Endothelial cell of umbilical vein (primary cell): ENCODE measurements around the gene TENT5D. TPM values are rescaled to one million over a fixed set of nuclear protein-coding genes. Genes with fewer than 3 reads are reported as not detected.

Experiments
- BruUV-seq: library from RNA; stranded (reverse); fragments of 400-500 nt; replicated peaks from 2 replicates; lab custom pipeline; 2021; lab: Mats Ljungman, UMichigan
- CTCF ChIA-PET: fragments of 300-600, 350-600 bp; sonication (Branson Sonifier 250); formaldehyde crosslinking; loops from one replicate; lab custom pipeline; 2021; ENCODE audit warnings: antibody characterized with exemption, inconsistent platforms; lab: Charles Lee
- POLR2A ChIA-PET: fragments of 300-600, 350-600 bp; sonication (Branson Sonifier 250); formaldehyde crosslinking; loops from one replicate; lab custom pipeline; 2021; ENCODE audit warnings: antibody characterized with exemption, inconsistent platforms; lab: Charles Lee
- DNase-seq: peaks from one replicate; pipeline ENCODE4 v3.0.0-alpha.2; 2011; ENCODE audit warnings: low read depth, low spot score
- FAIRE-seq: peaks from 2 replicates; lab custom pipeline; 2011; peaks lifted over from hg19 to GRCh38; lab: Jason Lieb, UNC
- H2AFZ ChIP-seq: 2 replicates; pipeline ENCODE4 v1.6.0; 2012; ENCODE audit warnings: low read depth, low read length, control low read depth, inconsistent platforms
- H3K27ac ChIP-seq: 2 replicates; pipeline ENCODE4 v1.5.1; 2011; ENCODE audit warnings: low read depth, mild to moderate bottlenecking, control low read depth, low read length, moderate library complexity; ENCODE audit not compliant: insufficient read depth
- H3K27me3 ChIP-seq, 2 experiments: 2 replicates each; pipeline versions ENCODE4 v1.6.0 to v1.6.1; 2011; ENCODE audit warnings: low read length in 2 of 2, mixed read lengths in 1 of 2; ENCODE audit not compliant: control insufficient read depth in 2 of 2, insufficient read depth in 2 of 2
- H3K36me3 ChIP-seq, 2 experiments: 2 replicates in 1 of 2; 3 replicates in 1 of 2; pipeline ENCODE4 v1.5.1; 2011; ENCODE audit warnings: low read length in 2 of 2, mild to moderate bottlenecking in 1 of 2, moderate library complexity in 1 of 2; ENCODE audit not compliant: control insufficient read depth in 2 of 2, insufficient read depth in 2 of 2; ENCODE audit errors: extremely low read depth in 1 of 2
- H3K4me1 ChIP-seq: 3 replicates; pipeline ENCODE4 v1.5.1; 2011; ENCODE audit warnings: mild to moderate bottlenecking, low read length; ENCODE audit not compliant: control insufficient read depth, insufficient read depth; ENCODE audit errors: extremely low read depth
- H3K4me2 ChIP-seq: 2 replicates; pipeline ENCODE4 v1.6.1; 2011; ENCODE audit warnings: low read length, control low read depth, mixed read lengths; ENCODE audit not compliant: insufficient read depth
- H3K4me3 ChIP-seq, 3 experiments: fragments of 200-600 bp in 1 of 3; sonication (generic), shearing (Covaris generic) in 1 of 3; replicated peaks in 1 of 3; 2 replicates each; pipeline ENCODE4 v1.5.1; 2011 to 2016; ENCODE audit warnings: control low read depth in 3 of 3, low read length in 3 of 3, mild to moderate bottlenecking in 2 of 3, inconsistent platforms in 1 of 3, low read depth in 1 of 3, moderate library complexity in 1 of 3; ENCODE audit not compliant: insufficient read depth in 1 of 3
- H3K79me2 ChIP-seq: 2 replicates; pipeline ENCODE4 v1.6.0; 2012; ENCODE audit warnings: low read length, inconsistent platforms; ENCODE audit not compliant: control insufficient read depth, insufficient read depth
- H3K9ac ChIP-seq: replicated peaks from 2 replicates; pipeline ENCODE3; 2011; ENCODE audit warnings: low read length, control low read depth; ENCODE audit not compliant: insufficient read depth; ENCODE audit errors: extremely low read depth
- H3K9me1 ChIP-seq: replicated peaks from 3 replicates; pipeline ENCODE4 v1.6.0; 2011; ENCODE audit warnings: mild to moderate bottlenecking, low read length; ENCODE audit not compliant: control insufficient read depth, insufficient read depth; ENCODE audit errors: extremely low read depth
- H3K9me3 ChIP-seq: replicated peaks from 2 replicates; pipeline ENCODE4 v1.5.1; 2012; ENCODE audit warnings: low read length, inconsistent platforms; ENCODE audit not compliant: control insufficient read depth, insufficient read depth
- H4K20me1 ChIP-seq: replicated peaks from 2 replicates; pipeline ENCODE3; 2011; ENCODE audit warnings: mild to moderate bottlenecking, low read length; ENCODE audit not compliant: control insufficient read depth, insufficient read depth; ENCODE audit errors: extremely low read depth
- EZH2 ChIP-seq: IDR thresholded peaks from 2 replicates; pipeline ENCODE4 v1.6.1; 2012; ENCODE audit warnings: borderline replicate concordance, low read depth, mild to moderate bottlenecking, moderate library complexity, low read length, inconsistent platforms; ENCODE audit not compliant: severe bottlenecking
- FOS ChIP-seq: IDR thresholded peaks from 2 replicates; pipeline ENCODE4 v1.6.1; 2011; ENCODE audit warnings: mild to moderate bottlenecking, low read length, moderate library complexity, borderline replicate concordance; ENCODE audit not compliant: insufficient read depth
- POLR2AphosphoS5 ChIP-seq: IDR thresholded peaks from 2 replicates; pipeline ENCODE4 v1.6.1; 2012; ENCODE audit warnings: low read depth, mild to moderate bottlenecking, control low read depth, low read length, moderate library complexity; ENCODE audit not compliant: insufficient read depth
- dilution Hi-C: fragments of 300-500 bp; cut with MboI; formaldehyde crosslinking; loops from one replicate; pipeline ENCODE4 v1.15.0; 2019; ENCODE audit warnings: low sequenced_read_pairs; ENCODE audit not compliant: extremely low pct_ligation_motif_present
- intact Hi-C: fragments of 100-400 bp; cut with micrococcal nuclease; formaldehyde crosslinking; loops from one replicate; pipeline ENCODE4 v1.10.0; 2022
- polyA plus RNA-seq, 4 experiments: library from polyadenylated mRNA; depleted of rRNA in 3 of 4; stranded (reverse) in 3 of 4; unstranded in 1 of 4; fragments of >200 nt; gene quantifications; 2 replicates each; pipeline versions ENCODE4 v1.2.1 to v1.2.3, GENCODE V29; 2011 to 2012; ENCODE audit warnings: missing spikeins in 1 of 4
- total RNA-seq: library from RNA; stranded (reverse); gene quantifications from 2 replicates; pipeline ENCODE4 v1.2.3, GENCODE V29; 2021

TENT5D gene
- total and polyA plus RNA-seq, 2 donors (not counting 3 experiments of a cell fraction or from before 2014, with no cell fraction given): not detected

- FAIRE-seq: no peak
- POLR2A ChIA-PET: no interaction called here
Measured at GRCh38 chrX:80388206-80388605, 32.0 kb upstream of the TENT5D start.

GRCh38 chrX:80412042-80412441 is 8.2 kb upstream of the TENT5D start:
- FAIRE-seq (no peak), DNase-seq (no peak)
- no TSS peak for BruUV-seq
- Histone ChIP-seq H3K79me2 (no peaks in the 10 kb centered on the region), H3K9me3 (no peaks in the 10 kb centered on the region), H4K20me1 (no peaks in the 10 kb centered on the region), H3K4me2 (no peak overlapping the region), H3K27ac (no peak overlapping the region), H3K36me3 (no peaks in the 10 kb centered on the region), H3K4me3 (no peak overlapping the region), H2AFZ (no peak overlapping the region), H3K9me1 (no peaks in the 10 kb centered on the region), H3K27me3 (no peaks in the 10 kb centered on the region), H3K9ac (no peak overlapping the region), H3K4me1 (no peaks in the 10 kb centered on the region)
- no peak for TF ChIP-seq EZH2
- POLR2A ChIA-PET: no interaction called here
- CTCF ChIA-PET: no interaction called here
- dilution Hi-C loops (no loop called here), intact Hi-C loops (no loop called here)

More at GRCh38 chrX:80388206-80388605, 32.0 kb upstream of the TENT5D start:
- Histone ChIP-seq H3K79me2 (no peaks in the 10 kb centered on the region), H3K9me1 (no peaks in the 10 kb centered on the region), H3K4me3 (no peak overlapping the region), H3K27me3 (no peaks in the 10 kb centered on the region), H3K27ac (no peak overlapping the region), H3K4me2 (no peak overlapping the region), H3K9me3 (no peaks in the 10 kb centered on the region), H3K4me1 (no peaks in the 10 kb centered on the region), H2AFZ (no peak overlapping the region), H3K36me3 (no peaks in the 10 kb centered on the region), H4K20me1 (no peaks in the 10 kb centered on the region), H3K9ac (no peak overlapping the region)
- no peak for TF ChIP-seq POLR2AphosphoS5
- TF ChIP-seq FOS: no peak
- TF ChIP-seq EZH2: no peak
- no peak for DNase-seq
- no TSS peak for BruUV-seq
- CTCF ChIA-PET: no interaction called here
- dilution Hi-C loops (no loop called here), intact Hi-C loops (no loop called here)
